Heart right ventricle (tissue), 16 donors: Measurements from ENCODE around the gene NADSYN1. TPM values are rescaled to one million over a fixed set of nuclear protein-coding genes. Genes with fewer than 3 reads are reported as not detected.
A peak's percentile ranks its signal among the peaks of the same experiment; 100 is the strongest.

Source experiments
- ATAC-seq, 8 donors: fragments of 200-7000 bp; cut with Tn5 transposase; one replicate each; pipeline ENCODE4 v1.9.1; 2020; ENCODE audit warnings: mild to moderate bottlenecking in 8 of 8, moderate library complexity in 8 of 8, moderate number of reproducible peaks in 1 of 8
- DNase-seq, 2 donors: peaks; one replicate each; pipeline ENCODE4 v3.0.0-alpha.2; 2020
- H3K27ac ChIP-seq, 10 donors: fragments of 200-600 bp; sonication (generic) in 2 of 10; one replicate each; pipeline versions ENCODE4 v1.5.0 to v1.8.0; 2020 to 2022; ENCODE audit warnings: mild to moderate bottlenecking in 3 of 10
- H3K27me3 ChIP-seq, 7 donors: fragments of 200-600 bp; one replicate each; pipeline ENCODE4 v1.8.0; 2021 to 2022; ENCODE audit warnings: mild to moderate bottlenecking in 2 of 7
- H3K36me3 ChIP-seq, 9 donors: fragments of 200-600 bp; sonication (generic) in 1 of 9; one replicate each; pipeline versions ENCODE4 v1.5.0 to v1.8.0; 2020 to 2022; ENCODE audit warnings: mild to moderate bottlenecking in 2 of 9
- H3K4me1 ChIP-seq, 9 donors: fragments of 200-600 bp; sonication (generic) in 1 of 9; one replicate each; pipeline versions ENCODE4 v1.5.0 to v1.8.0; 2020 to 2022; ENCODE audit warnings: mild to moderate bottlenecking in 4 of 9
- H3K4me3 ChIP-seq, 10 donors: fragments of 200-600 bp; sonication (generic) in 2 of 10; one replicate each; pipeline versions ENCODE4 v1.5.0 to v1.8.0; 2020 to 2022; ENCODE audit warnings: mild to moderate bottlenecking in 7 of 10, moderate library complexity in 2 of 10
- H3K9me3 ChIP-seq, 11 donors: fragments of 200-600 bp in 10 of 11; sonication (generic) in 2 of 11; one replicate each; pipeline versions ENCODE4 v1.5.0 to v1.8.0; 2013 to 2022; ENCODE audit warnings: mild to moderate bottlenecking in 2 of 11, control low read depth in 1 of 11, moderate library complexity in 1 of 11
- CTCF ChIP-seq, 9 donors: fragments of 200-600 bp; sonication (generic) in 2 of 9; IDR thresholded peaks; one replicate each; pipeline versions ENCODE4 v1.5.0 to v1.8.0; 2021 to 2022; ENCODE audit warnings: antibody characterized with exemption in 9 of 9, mild to moderate bottlenecking in 5 of 9, moderate library complexity in 1 of 9
- WGBS, 2 donors: extraction: QIAGEN DNeasy Blood & Tissue Kit; methylation state at CpG; one replicate each; pipeline ENCODE4 v1.1.7; 2013; ENCODE audit warnings: inconsistent platforms in 1 of 2; 5-methylcytosine and 5-hydroxymethylcytosine counted together
- intact Hi-C, 10 donors: fragments of 100-400 bp; cut with DNase I; formaldehyde crosslinking; loops; one replicate each; pipeline versions ENCODE4 v1.11.1 to v1.14.2; 2022
- polyA plus RNA-seq, 2 donors: library from polyadenylated mRNA; stranded (reverse); fragments of 200-250 nt; gene quantifications; one replicate each; pipeline ENCODE4 v1.2.3, GENCODE V29; 2013
- total RNA-seq, 10 donors: library from RNA; stranded (reverse); fragmentation: NEBNext Ultra II Directional in 3 of 10; extraction: Animal tissue kit (Norgen Biotek cat#: 25700) in 3 of 10; gene quantifications; one replicate each; pipeline versions ENCODE4 v1.2.1 to v1.2.4, GENCODE V29; 2021 to 2023
- donor health status: Arrhythmogenic right ventricular cardiomyopathy.
- donor health status: ischemic (EF 13 %, LVEDD 7.1; RV severe dilation, severe dysfunction).
- donor health status: healthy with polysubstance abuse.
- donor health status: DM: no; HTN: yes; CAD: no.
- donor health status: DM: no; HTN: no; CAD: no.
- donor health status: ischemic (EF 25% LVEDD 6.9; RV normal size, moderate dysfunction).
- donor health status: ischemic (EF 25% LVEDD 5.7; RV mildly dilated, moderate dysfunction).
- donor health status: healthy.
- donor health status: DM: yes; HTN: yes; CAD: no.
- donor health status: Ischemic cardiomyopathy.
- donor health status: ischemic (EF 35%, LVEDD 5.7; RV mildly dilated, moderate dysfunction).
- donor health status: nonischemic (EF 11% LVEDD 7.7; RV severe dilation, severe dysfunction).
- donor health status: DM: yes; HTN: yes; CAD: no.
- donor health status: PGD.
- donor health status: ischemic (EF 29% LVEDD 5.4; RV normal size, mild dysfunction).
- donor health status: nonischemic (EF 23%, LVEDD 6.1; RV moderate dilation, normal function).

The NADSYN1 gene
- total and polyA plus RNA-seq, 12 donors, result 13.4 to 32.0 (median 16.9) TPM

- no peak overlapping the region for H3K27ac ChIP-seq
- no peak overlapping the region for H3K4me3 ChIP-seq
- DNase-seq, result no peak
- no peak for ATAC-seq
- peaks cover 0 to 5% (median 0%) of the 10 kb centered on the region in 9 donors for H3K4me1 ChIP-seq
- H3K27me3 ChIP-seq, result no peaks in the 10 kb centered on the region
- H3K9me3 ChIP-seq, result no peaks in the 10 kb centered on the region
- intact Hi-C loops, result no loop called here
- H3K36me3 ChIP-seq, result peaks cover 0 to 100% (median 66%) of the 10 kb centered on the region in 9 donors
- WGBS, 2 donors, result 93% methylated on average over 34 of the region's 34 CpGs
- TF ChIP-seq CTCF (IDR thresholded peaks at IDR 0.05), result no peak
Measured at GRCh38 chr11:71476926-71477640, 24.1 kb downstream of the NADSYN1 start.

- no peak for DNase-seq
- Histone ChIP-seq H3K9me3 (no peaks in the 10 kb centered on the region), H3K4me3 (no peak overlapping the region), H3K4me1 (peaks cover 0 to 5% (median 0%) of the 10 kb centered on the region in 9 donors), H3K27ac (no peak overlapping the region), H3K36me3 (peaks cover 0 to 98% (median 66%) of the 10 kb centered on the region in 9 donors), H3K27me3 (no peaks in the 10 kb centered on the region)
- ATAC-seq, result peak in 2 of 8 donors; percentile 7 to 52
- TF ChIP-seq CTCF (IDR thresholded peaks at IDR 0.05), result no peak
- intact Hi-C loops, result no loop called here
- 70 to 71% methylated on average over 25 of the region's 25 CpGs for WGBS, 2 donors
Measured at GRCh38 chr11:71477641-71478527, 24.9 kb downstream of the NADSYN1 start.

GRCh38 chr11:71478528-71478840 is 25.5 kb downstream of the NADSYN1 start:
- 85 to 94% methylated on average over 11 of the region's 11 CpGs for WGBS, 2 donors

More at GRCh38 chr11:71478528-71478840, 25.5 kb downstream of the NADSYN1 start:
- no peak for TF ChIP-seq CTCF (IDR thresholded peaks at IDR 0.05)
- peaks cover 0 to 98% (median 65%) of the 10 kb centered on the region in 9 donors for H3K36me3 ChIP-seq
- no peaks in the 10 kb centered on the region for H3K9me3 ChIP-seq
- H3K4me3 ChIP-seq, result no peak overlapping the region
- no peaks in the 10 kb centered on the region for H3K27me3 ChIP-seq
- intact Hi-C loops, result no loop called here
- DNase-seq (no peak), ATAC-seq (no peak)
- peaks cover 0 to 5% (median 0%) of the 10 kb centered on the region in 9 donors for H3K4me1 ChIP-seq
- no peak overlapping the region for H3K27ac ChIP-seq
